H1 (cell line): ENCODE results near the gene MED16.

Source experiments
- CEBPB ChIP-seq: IDR thresholded peaks from 2 replicates; pipeline ENCODE4 v1.6.1; 2012; ENCODE audit warnings: low read depth, low read length
- CREB1 ChIP-seq: IDR thresholded peaks from 2 replicates; pipeline ENCODE4 v1.6.1; 2012; ENCODE audit warnings: inconsistent platforms
- CTCF ChIP-seq, 3 experiments: IDR thresholded peaks; 1 replicate in 2 of 3; 2 replicates in 1 of 3; pipeline versions ENCODE4 v1.5.1 to v1.6.1; 2011; ENCODE audit warnings: low read length in 3 of 3, mild to moderate bottlenecking in 3 of 3, inconsistent platforms in 2 of 3, low read depth in 1 of 3, moderate library complexity in 1 of 3; ENCODE audit not compliant: insufficient read depth in 1 of 3; ENCODE audit errors: control extremely low read depth in 1 of 3
- EZH2 ChIP-seq: fragments of 200-600 bp; sonication (generic); IDR thresholded peaks from 2 replicates; pipeline ENCODE4 v1.7.1; 2012; ENCODE audit warnings: low read depth, mild to moderate bottlenecking, moderate library complexity, low read length, inconsistent platforms; ENCODE audit not compliant: severe bottlenecking
- HDAC6 ChIP-seq: IDR thresholded peaks from one replicate; pipeline ENCODE4 v1.7.1; 2012; ENCODE audit warnings: low read depth, mild to moderate bottlenecking, inconsistent platforms, low read length, moderate library complexity
- JUND ChIP-seq: IDR thresholded peaks from 2 replicates; pipeline ENCODE4 v1.6.1; 2011; ENCODE audit warnings: mild to moderate bottlenecking, improper control_type of control experiment, low read length
- MAFK ChIP-seq: IDR thresholded peaks from 2 replicates; pipeline ENCODE4 v1.6.1; 2012; ENCODE audit warnings: low read depth, mild to moderate bottlenecking, improper control_type of control experiment, low read length
- POLR2A ChIP-seq, 2 experiments: IDR thresholded peaks; 1 replicate in 1 of 2; 2 replicates in 1 of 2; pipeline ENCODE4 v1.6.1; 2011; ENCODE audit warnings: low read depth in 2 of 2, low read length in 2 of 2, mild to moderate bottlenecking in 2 of 2; ENCODE audit errors: control extremely low read depth in 1 of 2
- POLR2AphosphoS5 ChIP-seq: IDR thresholded peaks from 2 replicates; pipeline ENCODE4 v1.6.1; 2011; ENCODE audit warnings: low read depth, low read length
- RXRA ChIP-seq: IDR thresholded peaks from 2 replicates; pipeline ENCODE4 v1.6.1; 2011; ENCODE audit warnings: low read depth, mild to moderate bottlenecking, low read length, moderate library complexity; ENCODE audit not compliant: insufficient read depth
- SAP30 ChIP-seq: fragments of 300-600 bp; sonication (generic); IDR thresholded peaks from 2 replicates; pipeline ENCODE4 v1.7.1; 2012; ENCODE audit warnings: low read length, moderate library complexity, mild to moderate bottlenecking, inconsistent platforms; ENCODE audit not compliant: insufficient read depth, insufficient replicate concordance
- TEAD4 ChIP-seq: IDR thresholded peaks from 2 replicates; pipeline ENCODE4 v1.6.1; 2012; ENCODE audit warnings: low read depth, low read length, inconsistent platforms, mixed read lengths
- ZNF274 ChIP-seq: IDR thresholded peaks from 2 replicates; pipeline ENCODE4 v1.7.0; 2012; ENCODE audit warnings: low read length, borderline replicate concordance; ENCODE audit errors: extremely low read depth

GRCh38 chr19:827314-827709, 65.7 kb downstream of the MED16 start:
- TF ChIP-seq CTCF (IDR thresholded peaks at IDR 0.05; ENCODE audit: control extremely low read depth in 1 of 3, insufficient read depth in 1 of 3, low read depth in 1 of 3, low read length in 3 of 3) (no peak), JUND (no peak), MAFK (no peak), POLR2A (IDR thresholded peaks at IDR 0.05; ENCODE audit: control extremely low read depth in 1 of 2, low read depth in 2 of 2, low read length in 2 of 2) (no peak), CREB1 (no peak), RXRA (no peak), CEBPB (no peak), HDAC6 (no peak), SAP30 (no peak), ZNF274 (no peak), EZH2 (no peak), TEAD4 (no peak), POLR2AphosphoS5 (no peak)
